CD14-positive monocyte (primary cell): Measurements from ENCODE around the gene OTULIN. TPM values are rescaled to one million over a fixed set of nuclear protein-coding genes. Genes with fewer than 3 reads are reported as not detected.

ENCODE experiments used
- DNase-seq, 3 donors: peaks; one replicate each; pipeline ENCODE4 v3.0.0-alpha.2; 2011 to 2022
- H2AFZ ChIP-seq: 2 replicates; pipeline ENCODE4 v1.6.0; 2012; ENCODE audit warnings: mild to moderate bottlenecking, low read depth, low read length, inconsistent platforms; ENCODE audit not compliant: insufficient read depth, poor library complexity, severe bottlenecking
- H3K27ac ChIP-seq, 2 donors: 1 replicate in 1 of 2; 2 replicates in 1 of 2; pipeline ENCODE4 v1.5.1; 2012 to 2013; ENCODE audit warnings: low read length in 2 of 2, control low read depth in 1 of 2, inconsistent platforms in 1 of 2, low read depth in 1 of 2, mild to moderate bottlenecking in 1 of 2
- H3K27me3 ChIP-seq, 2 donors: one replicate each; pipeline versions ENCODE4 v1.6.0 to v1.6.1; 2011 to 2013; ENCODE audit warnings: low read length in 2 of 2; ENCODE audit not compliant: control insufficient read depth in 2 of 2, insufficient read depth in 2 of 2
- H3K36me3 ChIP-seq, 2 donors: replicated peaks in 1 of 2; 1 replicate in 1 of 2; 2 replicates in 1 of 2; pipeline versions ENCODE4 v1.5.1 to v1.6.1; 2012 to 2013; ENCODE audit warnings: low read length in 2 of 2, control low read depth in 1 of 2, inconsistent platforms in 1 of 2, mild to moderate bottlenecking in 1 of 2; ENCODE audit not compliant: insufficient read depth in 2 of 2, control insufficient read depth in 1 of 2
- H3K4me1 ChIP-seq, 2 donors: 1 replicate in 1 of 2; 2 replicates in 1 of 2; pipeline versions ENCODE4 v1.5.1 to v1.6.1; 2012 to 2013; ENCODE audit warnings: low read length in 2 of 2, control low read depth in 1 of 2, inconsistent platforms in 1 of 2, mild to moderate bottlenecking in 1 of 2, moderate library complexity in 1 of 2; ENCODE audit not compliant: insufficient read depth in 2 of 2, control insufficient read depth in 1 of 2
- H3K4me2 ChIP-seq: replicated peaks from 2 replicates; pipeline ENCODE3; 2012; ENCODE audit warnings: low read length, moderate library complexity, mild to moderate bottlenecking; ENCODE audit not compliant: poor library complexity, severe bottlenecking; ENCODE audit errors: extremely low read depth
- H3K4me3 ChIP-seq, 3 experiments: fragments of 200-600 bp in 1 of 3; sonication (generic) in 1 of 3; replicated peaks in 1 of 3; 1 replicate in 2 of 3; 2 replicates in 1 of 3; pipeline ENCODE4 v1.5.1; 2011 to 2013; ENCODE audit warnings: low read length in 3 of 3, mild to moderate bottlenecking in 3 of 3, control low read depth in 2 of 3, low read depth in 2 of 3, inconsistent platforms in 1 of 3, moderate library complexity in 1 of 3
- H3K79me2 ChIP-seq: 2 replicates; pipeline ENCODE4 v1.6.0; 2012; ENCODE audit warnings: mild to moderate bottlenecking, control low read depth, inconsistent platforms, low read length, moderate library complexity; ENCODE audit not compliant: insufficient read depth
- H3K9ac ChIP-seq: 2 replicates; pipeline ENCODE4 v1.6.0; 2017; ENCODE audit warnings: low read length, mild to moderate bottlenecking; ENCODE audit not compliant: insufficient read depth, poor library complexity, severe bottlenecking
- H3K9me3 ChIP-seq, 2 donors: replicated peaks in 1 of 2; 1 replicate in 1 of 2; 2 replicates in 1 of 2; pipeline versions ENCODE4 v1.5.1 to v1.6.1; 2012 to 2013; ENCODE audit warnings: low read length in 2 of 2, control low read depth in 1 of 2; ENCODE audit not compliant: control insufficient read depth in 1 of 2, insufficient read depth in 1 of 2
- H4K20me1 ChIP-seq: 2 replicates; pipeline ENCODE4 v1.6.0; 2012; ENCODE audit warnings: mild to moderate bottlenecking, low read length, control low read depth, moderate library complexity; ENCODE audit not compliant: insufficient read depth
- H3K27ac Mint-ChIP-seq, 7 donors: one replicate each; pipeline ENCODE4 v1.8.0; 2020; ENCODE audit warnings: mild to moderate bottlenecking in 7 of 7, mixed read lengths in 7 of 7, moderate library complexity in 6 of 7, inconsistent platforms in 2 of 7
- H3K27me3 Mint-ChIP-seq, 3 donors: one replicate each; pipeline ENCODE4 v1.8.0; 2021 to 2022; ENCODE audit warnings: low read depth in 3 of 3, mild to moderate bottlenecking in 3 of 3, mixed read lengths in 3 of 3, moderate library complexity in 3 of 3, inconsistent platforms in 1 of 3
- H3K36me3 Mint-ChIP-seq, 2 donors: one replicate each; pipeline ENCODE4 v1.8.0; 2020; ENCODE audit warnings: mixed read lengths in 2 of 2, inconsistent platforms in 1 of 2, mild to moderate bottlenecking in 1 of 2
- H3K4me1 Mint-ChIP-seq: one replicate; pipeline ENCODE4 v1.8.0; 2020; ENCODE audit warnings: mild to moderate bottlenecking, mixed read lengths
- H3K4me3 Mint-ChIP-seq, 2 donors: one replicate each; pipeline ENCODE4 v1.8.0; 2020; ENCODE audit warnings: mild to moderate bottlenecking in 2 of 2, mixed read lengths in 2 of 2, moderate library complexity in 1 of 2
- H3K9me3 Mint-ChIP-seq, 7 donors: one replicate each; pipeline ENCODE4 v1.8.0; 2020 to 2022; ENCODE audit warnings: mixed read lengths in 7 of 7, mild to moderate bottlenecking in 6 of 7, moderate library complexity in 6 of 7, inconsistent platforms in 2 of 7
- CTCF ChIP-seq: fragments of 200-600 bp; IDR thresholded peaks from one replicate; pipeline ENCODE4 v1.8.0; 2022; ENCODE audit warnings: antibody characterized with exemption, mild to moderate bottlenecking
- WGBS: methylation state at CpG from one replicate; pipeline ENCODE4 v1.1.5; 2013; ENCODE audit warnings: missing lambda C conversion rate; ENCODE audit not compliant: insufficient coverage; 5-methylcytosine and 5-hydroxymethylcytosine counted together
- intact Hi-C, 2 donors: fragments of 100-400 bp; cut with micrococcal nuclease; formaldehyde crosslinking; loops; one replicate each; pipeline versions ENCODE4 v1.15.0 to v1.15.1; 2023
- polyA plus RNA-seq, 3 donors: library from polyadenylated mRNA; depleted of rRNA in 1 of 3; unstranded in 2 of 3; stranded (reverse) in 1 of 3; fragments of 300-500 nt in 2 of 3; fragments of >200 nt in 1 of 3; fragmentation: Illumina TruSeq in 2 of 3; gene quantifications; 1 replicate in 2 of 3; 2 replicates in 1 of 3; pipeline ENCODE4 v1.2.3, GENCODE V29; 2012 to 2021

Gene OTULIN
- polyA plus RNA-seq, 3 donors, result 13.7 to 14.2 (median 14.0) TPM

GRCh38 chr5:14659821-14660607 lies 4.5 kb upstream of the OTULIN start:
- Histone ChIP-seq H2AFZ (no peak overlapping the region), H3K36me3 (no peaks in the 10 kb centered on the region), H3K79me2 (peaks cover 2% of the 10 kb centered on the region), H3K27me3 (no peaks in the 10 kb centered on the region), H3K9ac (no peak overlapping the region), H3K27ac (no peak overlapping the region), H3K4me2 (no peak overlapping the region), H3K4me3 (no peak overlapping the region), H3K9me3 (no peaks in the 10 kb centered on the region), H3K4me1 (peaks cover 11 to 12% of the 10 kb centered on the region in 2 donors), H4K20me1 (peaks cover under 1% of the 10 kb centered on the region)
- no peak overlapping the region for H3K27ac Mint-ChIP-seq
- H3K36me3 Mint-ChIP-seq, result no peaks in the 10 kb centered on the region
- intact Hi-C loops, result loop anchor here (5.0 to 10.0 kb wide), 2 partner anchors 75 to 78 kb away; partner anchors contain the start of gene OTULINL (in 2 of the 2)
- no peak for TF ChIP-seq CTCF
- 100% methylated on average over 1 of the region's 3 CpGs for WGBS
- H3K9me3 Mint-ChIP-seq, result no peaks in the 10 kb centered on the region
- DNase-seq, result no peak
- no peak overlapping the region for H3K4me3 Mint-ChIP-seq
- peaks cover 12% of the 10 kb centered on the region for H3K4me1 Mint-ChIP-seq
- no peaks in the 10 kb centered on the region for H3K27me3 Mint-ChIP-seq

DNA sequence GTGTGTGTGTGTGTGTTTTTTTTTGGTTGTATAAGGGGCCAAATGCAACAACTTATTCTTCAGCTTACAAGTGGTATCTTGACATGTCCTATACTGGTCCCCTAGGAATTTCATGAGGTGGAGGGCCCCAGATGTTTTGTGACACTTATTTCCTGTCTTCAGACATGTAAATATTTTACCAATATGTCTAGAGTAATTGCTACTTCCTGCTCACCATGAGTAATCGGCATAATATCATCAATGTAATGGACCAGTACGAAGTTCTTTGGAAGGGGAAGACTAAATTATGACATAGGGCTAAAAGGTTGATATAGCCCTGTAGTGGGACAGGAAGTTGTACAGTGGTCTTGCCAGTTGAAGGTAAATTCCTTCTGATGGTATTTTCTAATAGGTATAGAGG lies 3.7 kb upstream of the OTULIN start:
- 86% methylated on average over 2 of the region's 2 CpGs for WGBS

More for the DNA sequence above, 3.7 kb upstream of the OTULIN start:
- H3K4me3 ChIP-seq, result no peak overlapping the region
- no peak overlapping the region for H3K27ac ChIP-seq
- H3K27me3 ChIP-seq, result no peaks in the 10 kb centered on the region
- H3K9me3 ChIP-seq, result no peaks in the 10 kb centered on the region
- no peak overlapping the region for H3K4me2 ChIP-seq
- H3K36me3 ChIP-seq, result no peaks in the 10 kb centered on the region
- Mint-ChIP-seq H3K4me3 (no peak overlapping the region), H3K27me3 (peaks cover 0 to 2% (median 0%) of the 10 kb centered on the region in 3 donors), H3K4me1 (peaks cover 21% of the 10 kb centered on the region), H3K9me3 (no peaks in the 10 kb centered on the region), H3K36me3 (no peaks in the 10 kb centered on the region), H3K27ac (no peak overlapping the region)
- intact Hi-C loops, result loop anchor here (5.0 to 10.0 kb wide), 2 partner anchors 76 to 79 kb away; partner anchors contain the start of gene OTULINL (in 2 of the 2)
- H2AFZ ChIP-seq, result no peak overlapping the region
- TF ChIP-seq CTCF, result no peak
- H3K4me1 ChIP-seq, result peaks cover 18 to 21% of the 10 kb centered on the region in 2 donors
- DNase-seq, result no peak
- H4K20me1 ChIP-seq, result peaks cover 9% of the 10 kb centered on the region
- H3K79me2 ChIP-seq, result peaks cover 10% of the 10 kb centered on the region
- no peak overlapping the region for H3K9ac ChIP-seq
